Ectodermal cell (in vitro differentiated cells): ENCODE measurements around the gene CD34.
"Not testable (repeated sequence)": the region's sequence is repeated elsewhere in the genome, so short reads cannot be mapped to it uniquely, and the experiment has no call there.

Experiments used
- H3K27ac ChIP-seq: 2 replicates; pipeline ENCODE4 v1.7.0; 2013; ENCODE audit warnings: mild to moderate bottlenecking, low read depth, low read length; ENCODE audit not compliant: insufficient read depth, poor library complexity, severe bottlenecking
- H3K27me3 ChIP-seq: 2 replicates; pipeline ENCODE4 v1.7.0; 2013; ENCODE audit warnings: mild to moderate bottlenecking, low read length; ENCODE audit not compliant: insufficient read depth, control insufficient read depth, poor library complexity, severe bottlenecking
- H3K36me3 ChIP-seq: one replicate; pipeline ENCODE4 v1.7.0; 2013; ENCODE audit warnings: low read length; ENCODE audit not compliant: control insufficient read depth, insufficient read depth
- H3K4me1 ChIP-seq: one replicate; pipeline ENCODE4 v1.7.0; 2013; ENCODE audit warnings: low read length; ENCODE audit not compliant: control insufficient read depth, insufficient read depth
- H3K4me3 ChIP-seq: 2 replicates; pipeline ENCODE4 v1.7.0; 2013; ENCODE audit warnings: low read depth, low read length, control low read depth; ENCODE audit not compliant: insufficient read depth
- H3K9me3 ChIP-seq: 2 replicates; pipeline ENCODE4 v1.7.0; 2013; ENCODE audit warnings: mild to moderate bottlenecking, low read length, moderate library complexity; ENCODE audit not compliant: control insufficient read depth
- WGBS, 2 experiments: methylation state at CpG; one replicate each; pipeline ENCODE4 v1.1.7; 2013; ENCODE audit warnings: missing lambda C conversion rate in 2 of 2; 5-methylcytosine and 5-hydroxymethylcytosine counted together

CD34 gene

DNA sequence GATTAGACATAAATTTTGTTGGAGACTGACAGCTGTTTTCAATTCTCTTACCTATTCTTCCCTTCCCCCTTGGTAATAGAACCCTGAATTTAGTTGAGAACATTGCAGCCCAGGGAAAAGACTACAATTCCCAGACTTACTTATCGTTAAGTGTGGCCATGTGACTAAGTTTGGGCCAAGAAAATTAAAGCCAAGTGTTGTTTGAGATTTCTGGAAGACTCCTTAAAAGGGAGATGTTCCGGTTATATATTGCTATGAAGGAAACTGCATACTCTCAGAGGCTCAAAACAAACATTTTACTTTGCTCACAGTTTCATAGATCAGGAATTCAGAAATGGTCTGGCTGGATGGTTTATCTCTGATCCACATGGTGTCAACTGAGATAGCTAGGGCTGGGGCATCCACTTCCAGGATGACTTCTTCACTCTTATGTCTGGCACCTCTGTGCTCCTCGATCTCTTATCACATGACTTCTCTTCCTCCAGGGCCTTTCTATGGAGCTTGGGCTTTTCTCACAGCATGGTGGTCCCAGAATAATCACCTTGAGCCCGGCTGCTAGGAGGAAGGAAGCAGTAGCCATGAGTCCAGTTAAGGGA is 22.4 kb upstream of the CD34 start:
- Histone ChIP-seq H3K9me3 (no peaks in the 10 kb centered on the region), H3K27ac (no peak overlapping the region), H3K4me1 (no peaks in the 10 kb centered on the region), H3K36me3 (no peaks in the 10 kb centered on the region), H3K4me3 (no peak overlapping the region), H3K27me3 (no peaks in the 10 kb centered on the region)
- WGBS, 2 experiments, result 95 to 97% methylated on average over 4 of the region's 4 CpGs

GRCh38 chr1:207926984-207927383 is 16.1 kb upstream of the CD34 start:
- WGBS, 2 experiments, result 88 to 92% methylated on average over 1 of the region's 1 CpG

GRCh38 chr1:207925969-207926368 is 15.0 kb upstream of the CD34 start:
- H3K27ac ChIP-seq, H3K4me3 ChIP-seq, H3K4me1 ChIP-seq, H3K36me3 ChIP-seq, H3K27me3 ChIP-seq, H3K9me3 ChIP-seq: not testable (repeated sequence)
- WGBS, 2 experiments, result 88 to 98% methylated on average over 3 of the region's 3 CpGs

More at GRCh38 chr1:207926984-207927383, 16.1 kb upstream of the CD34 start:
- H3K27ac ChIP-seq, result no peak overlapping the region
- no peaks in the 10 kb centered on the region for H3K27me3 ChIP-seq
- no peaks in the 10 kb centered on the region for H3K9me3 ChIP-seq
- H3K4me1 ChIP-seq, result peaks cover 8% of the 10 kb centered on the region
- H3K4me3 ChIP-seq, result no peak overlapping the region
- H3K36me3 ChIP-seq, result no peaks in the 10 kb centered on the region

DNA sequence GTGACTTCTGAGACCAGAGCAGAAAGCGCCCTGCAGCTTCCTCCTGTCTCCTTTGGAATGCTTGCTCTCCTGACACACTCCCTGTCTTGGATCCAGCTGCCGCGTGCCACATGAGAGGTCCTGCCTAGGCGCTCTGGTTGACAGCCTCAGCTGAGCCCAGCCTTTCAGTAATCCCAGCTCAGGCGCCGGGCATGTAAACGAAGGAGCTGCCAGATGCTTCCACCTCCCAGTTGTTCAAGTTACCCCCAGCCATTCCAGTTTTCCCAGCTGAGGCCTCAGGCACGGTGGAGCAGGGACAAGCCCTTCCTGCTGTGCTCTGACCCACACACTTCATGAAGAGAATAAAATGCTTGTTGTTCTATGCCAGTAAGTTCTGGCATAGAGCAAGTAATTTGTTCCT is 14.3 kb upstream of the CD34 start:
- Histone ChIP-seq H3K4me3 (no peak overlapping the region), H3K27ac (no peak overlapping the region), H3K36me3 (no peaks in the 10 kb centered on the region), H3K27me3 (no peaks in the 10 kb centered on the region), H3K4me1 (peaks cover 8% of the 10 kb centered on the region), H3K9me3 (no peaks in the 10 kb centered on the region)
- 18 to 20% methylated on average over 8 of the region's 8 CpGs for WGBS, 2 experiments

DNA sequence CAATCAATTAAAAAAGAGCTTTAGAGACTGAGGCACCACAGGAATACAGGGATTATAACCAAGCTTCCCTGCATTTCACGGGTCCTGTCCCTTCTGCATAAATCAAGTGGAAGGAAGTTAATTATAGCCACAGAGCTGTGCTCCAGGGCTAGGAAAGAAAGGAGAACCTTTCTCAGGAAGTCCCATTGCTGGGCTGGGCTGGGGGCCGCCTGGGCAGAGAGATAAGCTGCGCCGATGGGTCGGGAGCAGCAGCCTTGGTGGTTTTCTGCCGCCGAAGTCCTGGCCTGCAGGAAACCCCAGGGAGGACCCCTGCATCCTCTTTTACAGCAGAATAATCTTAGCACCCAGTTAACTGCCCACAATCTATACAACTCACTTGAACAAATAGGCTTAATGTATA is 12.6 kb upstream of the CD34 start:
- no peaks in the 10 kb centered on the region for H3K9me3 ChIP-seq
- 80 to 81% methylated on average over 7 of the region's 7 CpGs for WGBS, 2 experiments

GRCh38 chr1:207923121-207923520 is 12.2 kb upstream of the CD34 start:
- 89 to 92% methylated on average over 5 of the region's 5 CpGs for WGBS, 2 experiments
- no peaks in the 10 kb centered on the region for H3K27me3 ChIP-seq
- H3K27ac ChIP-seq, result no peak overlapping the region
- H3K36me3 ChIP-seq, result no peaks in the 10 kb centered on the region
- no peak overlapping the region for H3K4me3 ChIP-seq
- peaks cover 13% of the 10 kb centered on the region for H3K4me1 ChIP-seq
- no peaks in the 10 kb centered on the region for H3K9me3 ChIP-seq

More for the DNA sequence above, 12.6 kb upstream of the CD34 start:
- no peak overlapping the region for H3K27ac ChIP-seq
- H3K36me3 ChIP-seq, result no peaks in the 10 kb centered on the region
- H3K4me3 ChIP-seq, result no peak overlapping the region
- peaks cover 13% of the 10 kb centered on the region for H3K4me1 ChIP-seq
- H3K27me3 ChIP-seq, result no peaks in the 10 kb centered on the region

DNA sequence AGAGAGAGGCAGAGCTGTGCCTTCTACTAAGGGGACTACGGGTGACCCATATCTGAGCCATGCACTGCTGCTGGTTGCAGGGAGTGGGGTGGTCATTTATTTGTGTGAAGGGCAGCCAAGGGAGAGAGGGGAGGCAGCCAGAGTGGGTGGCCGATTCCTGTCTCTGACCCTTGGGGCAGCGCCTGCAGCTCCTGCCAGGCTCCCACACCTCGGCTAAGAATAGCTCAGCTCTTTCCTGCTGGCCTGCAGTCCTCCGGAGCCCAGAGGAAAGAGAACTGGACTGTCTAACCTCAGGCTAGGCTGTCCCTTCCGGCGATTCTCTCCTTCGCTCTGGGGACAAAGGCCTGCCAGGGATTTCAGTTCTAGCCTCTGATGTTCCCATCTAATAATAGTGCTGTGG is 11.6 kb upstream of the CD34 start:
- 91% methylated on average over 8 of the region's 8 CpGs for WGBS, 2 experiments
- Histone ChIP-seq H3K27ac (no peak overlapping the region), H3K4me3 (no peak overlapping the region), H3K36me3 (no peaks in the 10 kb centered on the region), H3K27me3 (no peaks in the 10 kb centered on the region), H3K4me1 (peaks cover 16% of the 10 kb centered on the region), H3K9me3 (no peaks in the 10 kb centered on the region)

DNA sequence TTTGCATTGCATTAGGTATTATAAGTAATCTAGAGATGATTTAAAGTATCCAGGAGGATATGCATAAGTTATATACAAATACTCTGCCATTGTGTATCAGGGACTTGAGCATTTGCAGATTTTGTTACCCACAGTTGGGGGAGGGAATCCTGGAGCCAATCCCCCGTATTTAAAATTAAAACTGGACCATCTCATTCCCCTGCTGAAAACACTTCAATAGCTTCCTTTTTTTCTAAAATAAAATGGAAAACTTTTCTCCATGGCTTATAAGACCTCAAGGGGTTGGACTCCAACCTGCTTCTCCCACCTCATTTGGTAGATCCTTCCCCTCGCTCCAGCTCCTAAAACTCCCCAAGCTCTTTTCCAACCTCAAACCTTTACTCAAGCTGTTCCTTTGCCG is 10.4 kb upstream of the CD34 start:
- no peaks in the 10 kb centered on the region for H3K36me3 ChIP-seq
- H3K4me1 ChIP-seq, result peaks cover 16% of the 10 kb centered on the region
- no peaks in the 10 kb centered on the region for H3K9me3 ChIP-seq
- no peak overlapping the region for H3K27ac ChIP-seq
- 86% methylated on average over 3 of the region's 3 CpGs for WGBS, 2 experiments
- no peaks in the 10 kb centered on the region for H3K27me3 ChIP-seq
- H3K4me3 ChIP-seq, result no peak overlapping the region

DNA sequence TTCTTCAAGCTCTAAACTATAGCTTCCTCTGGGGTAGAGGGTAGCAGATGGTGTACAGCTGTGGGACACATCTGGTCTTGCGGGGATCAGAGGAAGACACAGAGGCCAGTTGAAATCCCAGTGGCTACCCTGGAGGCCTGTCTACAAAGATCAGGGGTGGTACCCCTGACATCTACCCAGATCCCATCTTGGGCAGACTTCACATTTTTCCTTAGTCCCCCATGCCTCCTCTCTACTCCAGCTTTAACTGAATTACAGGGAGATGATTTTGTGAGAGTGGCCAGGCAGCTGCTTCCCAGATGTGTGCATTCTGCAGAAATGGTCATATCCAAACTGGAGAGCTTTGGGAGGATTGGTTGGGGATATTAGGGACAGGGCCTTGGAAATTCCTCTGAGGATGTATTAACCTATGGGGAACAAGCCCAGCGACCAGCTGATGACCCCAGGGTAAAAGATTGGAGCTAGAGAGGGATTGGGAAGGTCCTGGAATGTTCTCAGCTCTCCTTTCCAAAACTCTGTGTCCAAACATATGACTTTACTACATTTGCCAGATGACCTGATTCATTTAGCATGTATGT is 9.6 kb upstream of the CD34 start:
- Histone ChIP-seq H3K27me3 (no peaks in the 10 kb centered on the region), H3K9me3 (no peaks in the 10 kb centered on the region), H3K36me3 (no peaks in the 10 kb centered on the region), H3K4me3 (no peak overlapping the region), H3K4me1 (peaks cover 16% of the 10 kb centered on the region), H3K27ac (no peak overlapping the region)
- 95 to 96% methylated on average over 2 of the region's 2 CpGs for WGBS, 2 experiments

GRCh38 chr1:207919523-207920170 is 8.7 kb upstream of the CD34 start:
- H3K27ac ChIP-seq, result no peak overlapping the region
- H3K36me3 ChIP-seq, result no peaks in the 10 kb centered on the region
- H3K4me3 ChIP-seq, result no peak overlapping the region
- 94 to 95% methylated on average over 2 of the region's 2 CpGs for WGBS, 2 experiments
- peaks cover 11% of the 10 kb centered on the region for H3K4me1 ChIP-seq
- no peaks in the 10 kb centered on the region for H3K27me3 ChIP-seq
- no peaks in the 10 kb centered on the region for H3K9me3 ChIP-seq
